GM18505 (cell line): ENCODE data around the gene ZNF562.

ENCODE experiments used
- ATAC-seq: cut with Tn5 transposase; IDR thresholded peaks from one replicate; pipeline ENCODE4 v1.9.1; 2021; ENCODE audit not compliant: unreplicated experiment
- POLR2A ChIP-seq: IDR thresholded peaks from 4 replicates; pipeline ENCODE4 v1.6.1; 2011; ENCODE audit warnings: borderline replicate concordance; ENCODE audit not compliant: insufficient read depth, insufficient read length; ENCODE audit errors: extremely low read depth

The ZNF562 gene

GRCh38 chr19:9621156-9622037 is 53.5 kb downstream of the ZNF562 start, which contains the start of gene ZNF561:
Gene ZNF561 (minus strand): TSS chr19:9621232. CDS start chr19:9619456, 1,776 bp downstream.
- peak; percentile 78 for TF ChIP-seq POLR2A
- ATAC-seq, result peak; percentile 83

DNA sequence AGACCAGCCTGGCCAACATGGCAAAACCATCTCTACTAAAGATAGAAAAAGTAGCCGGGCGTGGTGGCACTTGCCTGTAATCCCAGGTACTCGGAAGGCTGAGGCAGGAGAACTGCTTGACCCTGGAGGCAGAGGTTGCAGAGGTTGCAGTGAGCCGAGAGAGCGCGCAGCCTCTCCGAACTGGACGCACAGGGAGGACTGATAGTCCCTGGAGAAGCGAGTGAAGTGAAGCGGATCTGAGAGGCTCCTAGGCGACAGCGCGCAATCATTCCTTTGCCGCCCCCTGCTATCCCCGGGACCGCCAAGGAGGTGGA is 54.1 kb downstream of the ZNF562 start:
- no peak for ATAC-seq
- no peak for TF ChIP-seq POLR2A

DNA sequence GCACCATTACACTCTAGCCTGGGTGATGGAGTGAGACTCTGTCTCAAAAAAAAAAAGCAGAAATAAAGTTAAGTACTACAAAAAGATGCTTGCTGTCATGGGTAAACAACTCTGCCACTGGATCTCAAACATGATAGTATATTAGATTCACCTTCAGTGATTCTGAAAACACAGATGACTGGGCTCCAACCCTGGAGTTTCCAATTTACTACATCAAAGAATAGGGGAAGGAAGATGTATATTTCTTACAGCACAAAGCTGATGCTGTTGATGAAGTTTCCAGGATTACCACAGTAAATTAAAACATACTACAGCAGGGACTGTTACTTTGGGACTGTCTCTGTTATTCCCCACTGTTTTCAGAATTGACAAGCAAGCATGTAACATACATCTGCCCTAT is 59.1 kb downstream of the ZNF562 start:
- TF ChIP-seq POLR2A, result no peak
- no peak for ATAC-seq

DNA sequence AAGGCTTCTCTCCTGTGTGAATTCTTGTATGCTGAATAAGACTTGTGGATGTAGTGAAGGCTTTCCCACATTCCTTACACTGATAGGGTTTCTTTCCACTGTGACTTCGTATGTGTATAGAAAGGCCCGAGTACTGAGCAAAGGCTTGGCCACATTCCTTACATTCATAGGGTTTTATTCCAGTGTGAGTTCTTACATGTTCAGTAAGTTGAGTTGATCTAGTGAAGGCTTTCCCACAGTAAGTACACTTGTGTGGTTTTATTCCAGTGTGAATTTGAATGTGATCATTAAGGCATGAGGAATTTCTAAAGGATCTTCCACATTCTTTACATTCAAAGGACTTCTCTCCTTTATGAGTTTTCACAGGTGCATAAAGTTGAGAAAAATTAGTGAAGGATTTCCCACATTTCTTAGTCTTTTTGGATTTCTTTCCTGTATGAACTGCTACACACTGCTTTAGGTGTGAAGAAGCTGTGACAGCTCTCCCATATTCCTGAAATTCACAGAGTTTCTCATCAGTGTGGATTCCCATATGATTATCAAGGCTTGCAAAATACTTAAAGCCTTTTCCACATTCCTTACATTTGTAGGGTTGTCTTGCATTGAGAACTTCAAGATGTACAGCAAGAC is 64.3 kb downstream of the ZNF562 start:
- ATAC-seq, result no peak
- TF ChIP-seq POLR2A, result no peak

DNA sequence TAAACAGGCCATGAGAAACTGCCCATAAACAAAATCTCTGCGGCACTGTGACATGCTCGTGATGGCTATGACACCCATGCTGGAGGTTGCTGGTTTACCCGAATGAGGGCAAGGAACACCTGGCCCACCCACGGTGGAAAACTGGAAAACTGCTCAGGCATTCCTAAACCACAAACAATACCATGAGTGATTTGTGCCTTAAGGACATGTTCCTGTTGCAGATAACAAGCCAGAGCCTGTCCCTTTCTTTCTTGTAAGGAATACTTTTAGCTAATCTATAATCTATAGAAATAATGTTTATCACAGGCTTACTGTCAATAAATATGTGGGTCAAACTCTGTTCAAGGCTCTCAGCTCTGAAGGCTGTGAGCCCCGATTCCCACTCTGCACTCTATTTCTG is 66.0 kb downstream of the ZNF562 start:
- ATAC-seq, result no peak
- TF ChIP-seq POLR2A, result no peak

DNA sequence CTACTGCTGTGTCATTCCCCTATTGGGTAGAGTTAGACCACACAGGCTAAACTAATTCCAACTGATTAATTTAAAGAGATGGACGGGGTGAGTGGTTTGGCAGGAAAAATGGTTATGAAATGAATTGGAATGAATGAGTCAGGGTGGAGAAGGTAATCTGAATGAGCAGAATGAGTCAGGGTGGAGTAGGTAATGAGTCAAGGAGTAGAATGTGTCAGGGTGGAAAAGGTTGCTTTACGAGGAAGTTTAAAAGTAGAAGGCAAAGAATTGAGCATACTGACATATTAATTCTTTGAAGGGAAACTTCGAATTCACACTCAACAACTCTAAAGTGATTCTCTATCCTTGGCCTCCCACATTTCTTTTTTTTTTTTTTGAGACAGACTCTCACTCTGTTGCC is 77.9 kb downstream of the ZNF562 start:
- ATAC-seq, result no peak
- no peak for TF ChIP-seq POLR2A
